Peyer's patch (tissue), 4 donors: Measurements from ENCODE around the gene SCYGR1.

ENCODE experiments used
- POLR2A ChIP-seq, 2 donors: fragments of 450-650 bp; IDR thresholded peaks; one replicate each; pipeline ENCODE4 v1.5.1; 2017; ENCODE audit warnings: antibody characterized with exemption in 2 of 2, mild to moderate bottlenecking in 2 of 2, moderate library complexity in 2 of 2
- TF ChIP-seq, protein P1 (sequence below), 6 experiments: fragments of 450-650 bp in 4 of 6; fragments of 200-600 bp in 2 of 6; sonication (generic) in 1 of 6; IDR thresholded peaks; one replicate each; pipeline ENCODE4 v1.5.1; 2017 to 2019; ENCODE audit warnings: antibody characterized with exemption in 6 of 6, mild to moderate bottlenecking in 3 of 6, moderate library complexity in 1 of 6

DNA sequence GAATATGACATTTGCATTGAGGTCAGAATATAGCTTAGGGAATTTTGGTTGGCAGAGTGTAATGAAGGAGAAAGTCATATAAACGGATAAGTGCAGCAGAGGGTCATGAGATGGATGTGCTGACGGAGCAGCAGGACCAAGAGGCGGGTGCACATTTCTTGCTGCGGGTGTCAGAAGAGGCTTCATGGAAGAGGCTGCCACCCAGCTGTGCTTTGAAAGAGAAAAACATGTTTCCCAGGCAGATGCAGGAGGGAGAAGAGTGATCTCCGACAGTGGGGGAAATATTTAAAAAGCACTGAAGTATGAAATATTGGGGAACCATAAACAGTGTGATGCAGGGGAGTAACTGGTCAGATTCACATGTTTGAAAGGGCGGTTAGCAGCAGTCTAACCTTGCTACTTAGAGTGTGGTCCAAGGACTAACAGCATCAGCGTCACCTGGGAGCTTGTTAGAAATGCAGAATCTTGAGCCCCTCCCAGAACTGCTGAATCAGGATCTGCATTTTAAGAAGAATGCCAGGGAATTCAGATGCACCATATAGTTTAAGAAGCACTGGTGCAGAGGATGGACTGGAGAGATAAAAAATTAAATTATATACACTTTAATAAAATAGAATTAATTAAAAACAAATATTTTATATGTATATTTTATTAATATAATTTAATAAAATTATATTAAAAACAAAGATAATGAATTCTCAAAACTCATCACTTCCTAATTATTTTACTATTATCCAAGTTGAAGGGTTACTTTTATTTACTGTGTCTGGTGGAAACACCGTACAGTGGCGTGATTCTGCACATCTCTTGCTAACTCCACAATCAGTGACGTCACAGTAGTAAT, 36.1 kb upstream of the SCYGR1 start:
- TF ChIP-seq, protein P1, sequence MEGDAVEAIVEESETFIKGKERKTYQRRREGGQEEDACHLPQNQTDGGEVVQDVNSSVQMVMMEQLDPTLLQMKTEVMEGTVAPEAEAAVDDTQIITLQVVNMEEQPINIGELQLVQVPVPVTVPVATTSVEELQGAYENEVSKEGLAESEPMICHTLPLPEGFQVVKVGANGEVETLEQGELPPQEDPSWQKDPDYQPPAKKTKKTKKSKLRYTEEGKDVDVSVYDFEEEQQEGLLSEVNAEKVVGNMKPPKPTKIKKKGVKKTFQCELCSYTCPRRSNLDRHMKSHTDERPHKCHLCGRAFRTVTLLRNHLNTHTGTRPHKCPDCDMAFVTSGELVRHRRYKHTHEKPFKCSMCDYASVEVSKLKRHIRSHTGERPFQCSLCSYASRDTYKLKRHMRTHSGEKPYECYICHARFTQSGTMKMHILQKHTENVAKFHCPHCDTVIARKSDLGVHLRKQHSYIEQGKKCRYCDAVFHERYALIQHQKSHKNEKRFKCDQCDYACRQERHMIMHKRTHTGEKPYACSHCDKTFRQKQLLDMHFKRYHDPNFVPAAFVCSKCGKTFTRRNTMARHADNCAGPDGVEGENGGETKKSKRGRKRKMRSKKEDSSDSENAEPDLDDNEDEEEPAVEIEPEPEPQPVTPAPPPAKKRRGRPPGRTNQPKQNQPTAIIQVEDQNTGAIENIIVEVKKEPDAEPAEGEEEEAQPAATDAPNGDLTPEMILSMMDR (IDR thresholded peaks at IDR 0.05), result no peak
- TF ChIP-seq POLR2A (IDR thresholded peaks at IDR 0.05), result no peak
